IPS DF 4.7 (cell line): ENCODE results near the gene TMPRSS13.
"Not testable (repeated sequence)": the region's sequence is repeated elsewhere in the genome, so short reads cannot be mapped to it uniquely, and the experiment has no call there.

Experiments
- DNase-seq: peaks from one replicate; pipeline ENCODE4 v3.0.0-alpha.2; 2013; ENCODE audit warnings: low spot score; ENCODE audit errors: extremely low read depth

TMPRSS13 gene

GRCh38 chr11:117929142-117929915 lies at the start of gene TMPRSS13:
Gene TMPRSS13, minus strand, starts transcription at chr11:117929402. Its CDS starts 95 bp downstream, at chr11:117929307.
- DNase-seq = no peak

- no peak for DNase-seq
Observed at GRCh38 chr11:117978991-117979390, 49.8 kb upstream of the TMPRSS13 start.

DNA sequence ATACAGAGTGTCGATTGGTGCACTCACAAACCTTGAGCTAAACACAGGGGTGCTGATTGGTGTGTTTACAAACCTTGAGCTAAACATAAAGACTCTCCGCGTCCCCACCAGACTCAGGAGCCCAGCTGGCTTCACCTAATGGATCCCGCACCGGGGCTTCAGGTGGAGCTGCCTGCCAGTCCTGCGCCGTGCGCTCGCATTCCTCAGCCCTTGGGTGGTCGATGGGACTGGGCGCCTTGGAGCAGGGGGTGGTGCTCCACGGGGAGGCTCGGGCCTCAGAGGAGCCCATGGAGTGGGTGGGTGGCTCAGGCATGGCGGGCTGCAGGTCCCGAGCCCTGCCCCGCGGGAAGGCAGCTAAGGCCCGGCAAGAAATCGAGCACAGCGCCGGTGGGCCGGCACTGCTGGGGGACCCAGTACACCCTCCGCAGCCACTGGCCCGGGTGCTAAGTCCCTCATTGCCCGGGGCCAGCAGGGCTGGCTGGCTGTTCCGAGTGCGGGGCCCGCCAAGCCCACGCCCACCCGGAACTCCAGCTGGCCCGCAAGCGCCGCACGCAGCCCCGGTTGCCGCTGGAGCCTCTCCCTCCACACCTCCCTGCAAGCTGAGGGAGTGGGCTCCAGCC lies 49.2 kb upstream of the TMPRSS13 start:
- not testable (repeated sequence) for DNase-seq

GRCh38 chr11:117977612-117978264 lies 48.5 kb upstream of the TMPRSS13 start:
- DNase-seq = not testable (repeated sequence)

GRCh38 chr11:117977029-117977428 lies 47.8 kb upstream of the TMPRSS13 start:
- DNase-seq = no peak

DNA sequence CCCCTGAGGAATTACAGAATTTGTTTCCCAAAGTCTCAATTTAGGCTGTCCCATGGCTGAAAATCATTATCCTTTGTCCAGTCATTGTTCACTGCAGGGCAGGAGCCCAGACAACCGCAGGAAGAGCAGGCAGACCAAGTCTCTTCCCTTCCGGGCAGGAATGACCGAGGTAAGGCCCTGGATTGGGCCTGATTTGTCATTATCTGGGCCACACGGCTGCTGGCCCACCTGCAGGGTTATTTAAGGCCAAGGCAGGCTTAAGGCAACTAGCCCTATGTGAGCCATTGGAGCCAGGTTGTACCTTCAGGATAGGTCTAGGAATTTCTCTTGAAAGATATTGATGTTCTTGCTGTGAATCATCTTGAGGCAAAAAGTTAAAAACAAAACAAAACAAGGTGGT lies 47.2 kb upstream of the TMPRSS13 start:
- no peak for DNase-seq

DNA sequence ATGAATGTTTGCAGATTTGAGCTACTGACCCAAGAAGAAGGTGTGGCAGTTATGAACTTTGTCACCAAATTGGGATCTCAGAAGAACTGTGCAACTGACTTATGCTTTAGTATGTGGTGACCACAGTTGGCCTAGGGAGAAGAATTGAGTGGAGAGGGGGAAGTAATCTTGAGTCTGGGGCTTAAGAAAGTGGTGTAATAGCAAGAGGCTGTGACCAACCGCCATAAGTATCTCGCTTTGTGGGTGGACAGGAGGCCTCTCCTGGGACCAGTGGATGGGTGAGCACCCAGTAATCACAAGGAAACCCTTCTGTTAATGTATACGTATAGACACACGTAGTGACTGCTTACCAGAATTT lies 44.3 kb upstream of the TMPRSS13 start:
- no peak for DNase-seq

DNA sequence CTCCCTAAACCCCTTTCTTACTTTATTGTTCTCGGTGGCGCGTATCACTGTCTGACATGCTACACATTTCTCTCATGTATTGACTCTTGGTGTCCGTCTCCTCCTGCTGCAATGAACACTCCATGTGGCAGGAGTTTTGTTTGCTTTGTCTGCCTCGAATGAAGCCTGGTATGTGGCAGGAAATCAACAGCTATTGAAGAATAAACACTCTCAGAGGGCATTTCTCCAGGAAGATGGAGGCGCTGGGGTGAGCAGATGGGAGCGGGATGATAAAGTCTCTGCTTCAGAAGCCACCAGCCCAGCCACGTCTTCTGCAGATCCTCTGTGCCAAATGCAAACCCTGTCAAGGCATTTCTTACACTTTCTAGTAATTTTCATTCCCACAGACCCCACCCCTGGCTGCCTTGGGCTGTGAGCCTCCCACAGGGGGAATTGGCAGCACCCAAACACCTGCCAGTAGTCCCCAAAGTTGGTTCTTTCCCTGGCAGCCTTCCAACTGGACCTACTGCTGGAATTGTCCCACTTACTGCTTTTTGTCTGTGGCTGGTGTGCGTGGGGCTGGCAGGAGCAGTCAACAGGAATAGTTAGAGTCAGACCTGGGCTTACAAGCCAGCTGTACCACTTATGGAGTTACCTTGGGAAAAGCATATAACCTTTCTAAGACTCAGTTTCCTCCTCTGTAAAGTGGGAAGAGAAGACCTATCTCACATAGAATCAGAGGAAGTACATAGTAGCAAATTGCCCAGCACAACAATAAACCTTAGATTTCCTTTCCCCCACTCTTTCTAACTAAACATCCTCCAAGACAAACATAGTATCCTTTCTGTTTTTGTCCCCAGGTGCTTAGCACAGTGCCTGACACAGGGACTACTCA lies 43.7 kb upstream of the TMPRSS13 start:
- DNase-seq = no peak

DNA sequence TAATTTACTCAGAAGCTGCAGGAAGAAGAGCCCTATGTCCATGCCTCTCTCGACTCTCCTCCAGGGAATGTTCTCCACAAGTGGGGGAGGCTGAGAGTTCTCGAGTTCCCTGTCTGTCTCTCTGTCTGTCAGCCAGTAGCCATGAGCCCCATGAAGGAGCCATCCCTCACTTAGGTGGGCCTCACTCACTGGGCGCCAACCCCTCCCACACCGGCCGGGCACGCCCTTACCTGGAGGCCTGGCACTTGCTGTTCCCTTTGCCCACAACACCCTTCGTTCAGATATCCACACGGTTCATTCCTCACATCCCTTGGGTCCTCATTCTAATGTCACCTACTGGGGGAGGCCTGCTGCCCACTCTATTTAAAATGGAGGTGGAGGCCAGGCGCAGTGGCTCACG lies 42.8 kb upstream of the TMPRSS13 start:
- no peak for DNase-seq

GRCh38 chr11:117970400-117971024 lies 41.3 kb upstream of the TMPRSS13 start:
- no peak for DNase-seq

DNA sequence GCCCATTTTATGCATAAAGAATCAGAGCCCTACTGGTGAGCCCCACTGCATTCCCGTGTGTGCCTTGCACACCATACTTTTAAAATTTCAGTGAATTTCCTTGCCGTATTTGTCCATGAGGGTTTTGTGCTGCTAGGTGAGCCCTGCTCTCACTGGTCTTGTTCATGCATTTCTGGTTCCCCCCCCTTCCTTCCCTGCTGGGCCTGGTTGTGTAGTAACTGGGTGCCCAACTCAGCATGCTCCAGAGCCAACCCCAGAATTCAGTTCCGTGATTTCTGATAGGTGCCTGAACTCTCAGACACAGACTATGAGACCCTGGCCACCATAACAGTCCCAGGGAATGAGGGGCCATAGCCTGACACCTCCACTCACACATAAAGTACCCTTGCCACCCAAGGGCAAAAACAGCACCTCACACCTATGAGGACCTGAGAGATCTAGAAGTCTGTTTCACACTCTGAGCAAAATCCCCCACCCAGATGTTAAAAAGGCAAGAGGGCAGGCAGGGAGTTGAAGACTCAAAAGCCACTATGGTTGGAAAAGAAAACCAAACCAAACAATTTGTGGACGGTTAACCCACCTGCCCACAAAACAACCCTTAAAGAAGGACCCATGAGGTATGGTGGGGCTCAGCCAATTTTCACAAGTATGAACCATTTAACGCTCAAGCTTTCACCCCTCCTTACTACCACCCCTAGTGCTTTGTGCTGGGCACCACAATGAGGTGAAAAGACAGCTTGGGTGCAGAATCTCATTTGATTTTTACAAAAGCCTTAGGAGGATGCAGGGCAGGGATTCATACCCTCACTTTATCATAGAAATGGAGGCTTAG lies 40.2 kb upstream of the TMPRSS13 start:
- no peak for DNase-seq

DNA sequence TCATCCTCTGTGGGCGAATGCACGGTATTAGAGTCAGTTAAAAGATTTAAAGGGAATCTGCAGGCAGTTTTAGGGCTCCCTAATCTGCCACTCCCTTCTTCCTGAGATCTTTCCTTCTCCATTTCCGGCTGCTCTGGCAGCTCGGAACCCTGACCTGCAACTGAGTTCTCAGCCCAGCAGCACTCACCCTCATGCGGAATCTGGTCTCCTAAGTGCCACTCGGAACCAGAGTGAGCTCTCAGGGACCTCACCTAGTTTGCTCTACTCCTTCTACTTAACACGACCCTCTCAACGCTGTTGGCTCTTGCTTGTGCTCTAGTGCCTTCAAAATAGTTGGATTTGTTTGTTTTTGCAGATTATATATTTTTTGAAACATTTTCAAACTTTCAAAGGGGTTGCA lies 37.7 kb upstream of the TMPRSS13 start:
- no peak for DNase-seq

GRCh38 chr11:117962826-117963225 lies 33.6 kb upstream of the TMPRSS13 start:
- no peak for DNase-seq

DNA sequence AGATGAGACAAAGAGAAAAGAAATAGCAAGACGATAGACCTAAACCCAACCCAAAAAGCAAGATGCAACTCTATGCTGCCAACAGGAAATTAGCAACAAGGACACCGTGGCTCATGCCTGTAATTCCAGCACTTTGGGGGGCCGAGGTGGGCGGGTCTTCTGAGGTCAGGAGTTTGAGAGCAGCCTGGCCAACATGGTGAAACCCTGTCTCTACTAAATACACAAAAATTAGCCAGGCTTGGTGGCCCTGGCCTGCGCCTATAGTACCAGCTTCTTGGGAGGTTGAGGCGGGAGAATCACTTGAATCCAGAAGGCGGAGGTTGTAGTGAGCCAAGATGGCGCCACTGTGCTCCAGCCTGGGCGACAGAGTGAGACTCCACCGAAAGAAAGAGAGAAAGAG lies 32.7 kb upstream of the TMPRSS13 start:
- no peak for DNase-seq

- no peak for DNase-seq
Observed at GRCh38 chr11:117960406-117960805, 31.2 kb upstream of the TMPRSS13 start.

GRCh38 chr11:117959438-117960149 lies 30.4 kb upstream of the TMPRSS13 start:
- no peak for DNase-seq

- no peak for DNase-seq
Observed at GRCh38 chr11:117958949-117959348, 29.7 kb upstream of the TMPRSS13 start.

- DNase-seq = no peak
Observed at GRCh38 chr11:117953024-117953671, 23.9 kb upstream of the TMPRSS13 start.
